MM.1S (cell line): ENCODE results near the gene STK17B.

Experiments
- DNase-seq: peaks from one replicate; pipeline ENCODE4 v3.0.0-alpha.2; 2015
- H2AFZ ChIP-seq: fragments of 300-600 bp; sonication (generic); 2 replicates; pipeline ENCODE4 v1.6.0; 2016; ENCODE audit warnings: antibody characterized with exemption, low read length
- H3F3A ChIP-seq: fragments of 300-600 bp; sonication (generic); 2 replicates; pipeline ENCODE4 v1.6.1; 2016; ENCODE audit warnings: mild to moderate bottlenecking, antibody characterized with exemption, low read length, moderate library complexity, mixed read lengths; ENCODE audit not compliant: insufficient read depth
- H3K27ac ChIP-seq: fragments of 300-600 bp; sonication (generic); 2 replicates; pipeline ENCODE4 v1.5.1; 2016; ENCODE audit warnings: mild to moderate bottlenecking, low read length
- H3K27me3 ChIP-seq: fragments of 300-600 bp; sonication (generic); replicated peaks from 2 replicates; pipeline ENCODE4 v1.6.0; 2016; ENCODE audit warnings: low read length; ENCODE audit not compliant: insufficient read depth
- H3K36me3 ChIP-seq: fragments of 300-600 bp; sonication (generic); replicated peaks from 2 replicates; pipeline ENCODE4 v1.6.1; 2016; ENCODE audit warnings: mild to moderate bottlenecking, low read length, mixed read lengths; ENCODE audit not compliant: insufficient read depth
- H3K4me1 ChIP-seq: fragments of 300-600 bp; sonication (generic); 2 replicates; pipeline ENCODE4 v1.6.1; 2016; ENCODE audit warnings: low read length, mixed read lengths
- H3K4me2 ChIP-seq: fragments of 300-600 bp; sonication (generic); 2 replicates; pipeline ENCODE4 v1.6.0; 2016; ENCODE audit warnings: low read depth, low read length
- H3K4me3 ChIP-seq: fragments of 300-600 bp; sonication (generic); 2 replicates; pipeline ENCODE4 v1.5.1; 2016; ENCODE audit warnings: low read length, mixed read lengths
- H3K79me2 ChIP-seq: fragments of 300-600 bp; sonication (generic); 2 replicates; pipeline ENCODE4 v1.6.1; 2016; ENCODE audit warnings: mixed run types, low read length, mixed read lengths
- H3K9ac ChIP-seq: fragments of 300-600 bp; sonication (generic); 2 replicates; pipeline ENCODE4 v1.6.1; 2016; ENCODE audit warnings: low read length, mixed read lengths
- H3K9me2 ChIP-seq: fragments of 300-600 bp; sonication (generic); replicated peaks from 2 replicates; pipeline ENCODE4 v1.6.1; 2016; ENCODE audit warnings: mild to moderate bottlenecking, low read length, mixed read lengths; ENCODE audit not compliant: insufficient read depth
- H3K9me3 ChIP-seq: fragments of 300-600 bp; sonication (generic); replicated peaks from 2 replicates; pipeline ENCODE4 v1.6.1; 2016; ENCODE audit warnings: mild to moderate bottlenecking, low read length, mixed read lengths; ENCODE audit not compliant: insufficient read depth
- H4K20me1 ChIP-seq: fragments of 300-600 bp; sonication (generic); 2 replicates; pipeline ENCODE4 v1.6.1; 2016; ENCODE audit warnings: mild to moderate bottlenecking, low read length, moderate library complexity, mixed read lengths; ENCODE audit not compliant: insufficient read depth
- EZH2 ChIP-seq: fragments of 300-600 bp; sonication (generic); optimal IDR thresholded peaks from 2 replicates; pipeline ENCODE3; 2017; ENCODE audit warnings: low read depth, mild to moderate bottlenecking, antibody characterized with exemption, low read length, mixed read lengths
- EZH2phosphoT487 ChIP-seq: fragments of 300-600 bp; sonication (generic); IDR thresholded peaks from 2 replicates; pipeline ENCODE4 v1.6.1; 2018; ENCODE audit warnings: antibody characterized with exemption, low read length
- TF ChIP-seq, protein P1 (sequence below): fragments of 300-600 bp; sonication (generic); IDR thresholded peaks from 2 replicates; pipeline ENCODE4 v1.5.1; 2016; ENCODE audit warnings: antibody characterized with exemption, low read length, mixed read lengths

The STK17B gene

DNA sequence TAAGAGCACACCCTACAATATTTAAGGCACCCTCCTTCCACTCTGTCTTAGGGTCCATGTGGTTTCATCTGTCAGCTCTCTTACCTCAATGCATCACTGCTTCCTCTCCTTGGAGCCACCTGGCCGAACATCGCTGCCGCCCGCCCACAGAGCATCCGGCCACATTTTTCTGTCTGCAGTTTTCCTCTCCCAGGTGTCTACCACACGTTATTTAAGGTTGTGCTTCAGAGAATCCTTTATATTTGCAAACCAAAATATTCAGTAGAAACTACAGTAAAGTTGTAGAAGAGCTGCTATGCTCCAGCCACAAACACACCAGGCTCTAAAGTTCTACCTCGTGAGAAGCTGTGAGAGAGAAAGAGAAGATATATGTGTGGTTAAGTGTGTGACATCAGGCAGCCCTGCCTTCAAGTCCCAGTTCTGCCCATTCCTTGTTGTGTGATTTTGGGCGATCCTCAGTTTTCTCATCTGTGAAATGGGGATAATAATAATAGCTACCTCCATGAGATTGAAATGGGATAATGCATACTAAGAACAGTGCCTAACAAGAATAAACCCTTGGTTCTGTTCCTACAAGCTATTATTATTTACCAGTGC, 4.9 kb upstream of the STK17B start:
- TF ChIP-seq, protein P1, sequence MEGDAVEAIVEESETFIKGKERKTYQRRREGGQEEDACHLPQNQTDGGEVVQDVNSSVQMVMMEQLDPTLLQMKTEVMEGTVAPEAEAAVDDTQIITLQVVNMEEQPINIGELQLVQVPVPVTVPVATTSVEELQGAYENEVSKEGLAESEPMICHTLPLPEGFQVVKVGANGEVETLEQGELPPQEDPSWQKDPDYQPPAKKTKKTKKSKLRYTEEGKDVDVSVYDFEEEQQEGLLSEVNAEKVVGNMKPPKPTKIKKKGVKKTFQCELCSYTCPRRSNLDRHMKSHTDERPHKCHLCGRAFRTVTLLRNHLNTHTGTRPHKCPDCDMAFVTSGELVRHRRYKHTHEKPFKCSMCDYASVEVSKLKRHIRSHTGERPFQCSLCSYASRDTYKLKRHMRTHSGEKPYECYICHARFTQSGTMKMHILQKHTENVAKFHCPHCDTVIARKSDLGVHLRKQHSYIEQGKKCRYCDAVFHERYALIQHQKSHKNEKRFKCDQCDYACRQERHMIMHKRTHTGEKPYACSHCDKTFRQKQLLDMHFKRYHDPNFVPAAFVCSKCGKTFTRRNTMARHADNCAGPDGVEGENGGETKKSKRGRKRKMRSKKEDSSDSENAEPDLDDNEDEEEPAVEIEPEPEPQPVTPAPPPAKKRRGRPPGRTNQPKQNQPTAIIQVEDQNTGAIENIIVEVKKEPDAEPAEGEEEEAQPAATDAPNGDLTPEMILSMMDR = no peak
- TF ChIP-seq EZH2 = no peak
- TF ChIP-seq EZH2phosphoT487 = no peak
- no peaks in the 10 kb centered on the region for H3K27me3 ChIP-seq
- no peaks in the 10 kb centered on the region for H3K9me2 ChIP-seq
- H4K20me1 ChIP-seq = no peaks in the 10 kb centered on the region
- peak overlapping the region; percentile 83 for H3K9ac ChIP-seq
- H3K4me1 ChIP-seq = peaks cover 78% of the 10 kb centered on the region
- DNase-seq = peak; percentile 97
- no peaks in the 10 kb centered on the region for H3K36me3 ChIP-seq
- H3F3A ChIP-seq = peaks cover 59% of the 10 kb centered on the region
- H3K4me2 ChIP-seq = peak overlapping the region; percentile 88
- peak overlapping the region; percentile 99 for H3K27ac ChIP-seq
- peak overlapping the region; percentile 57 for H3K4me3 ChIP-seq
- H3K79me2 ChIP-seq = peaks cover 51% of the 10 kb centered on the region
- no peaks in the 10 kb centered on the region for H3K9me3 ChIP-seq
- no peak overlapping the region for H2AFZ ChIP-seq

DNA sequence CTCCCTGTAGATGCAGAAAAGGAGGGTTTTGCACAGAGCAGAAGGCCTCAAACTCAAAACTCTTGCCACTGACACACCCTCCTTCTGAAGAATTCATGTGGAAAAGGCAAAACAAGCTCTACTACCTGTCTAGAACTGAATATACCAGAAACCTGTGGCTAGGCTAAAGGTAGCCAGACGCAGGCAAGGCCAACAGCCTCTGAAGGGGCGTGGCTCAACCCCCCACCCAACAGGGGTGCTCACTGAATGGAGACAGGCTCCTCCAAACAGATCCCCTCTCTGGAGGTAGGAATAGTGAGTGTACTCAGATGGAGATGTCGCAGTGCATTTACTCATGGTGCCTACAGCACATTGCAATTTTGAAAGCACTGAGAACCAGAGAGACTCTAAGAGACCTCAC, 3.0 kb upstream of the STK17B start:
- H3K36me3 ChIP-seq = peaks cover 5% of the 10 kb centered on the region

DNA sequence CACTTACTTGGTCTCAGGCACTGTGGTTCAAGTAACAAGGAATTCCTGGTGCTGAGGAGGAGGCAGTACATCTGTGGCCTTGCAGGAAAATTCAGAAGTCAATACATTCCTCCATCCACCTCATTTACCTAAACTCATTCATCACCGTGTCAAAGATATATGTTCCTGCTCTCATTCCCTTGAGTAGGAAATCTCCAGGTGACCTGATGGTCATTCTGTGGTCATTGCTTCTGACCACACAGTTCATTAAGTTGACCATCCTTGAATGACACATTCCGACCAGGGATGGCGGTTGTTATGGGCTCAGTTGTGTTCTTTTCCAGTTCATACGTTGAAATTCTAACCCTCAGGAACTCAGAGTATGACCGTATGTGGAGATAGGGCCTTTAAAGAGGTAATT, 2.1 kb upstream of the STK17B start:
- no peak overlapping the region for H2AFZ ChIP-seq
- H3F3A ChIP-seq = peaks cover 60% of the 10 kb centered on the region
- peak overlapping the region; percentile 22; the same call in 1 of the 2 replicates for H3K27ac ChIP-seq
- peak overlapping the region; percentile 87; the same call in 1 of the 2 replicates for H3K4me2 ChIP-seq
- no peaks in the 10 kb centered on the region for H3K9me2 ChIP-seq
- no peak for TF ChIP-seq EZH2
- TF ChIP-seq, protein P1 = no peak
- TF ChIP-seq EZH2phosphoT487 = no peak
- peaks cover 69% of the 10 kb centered on the region for H3K79me2 ChIP-seq
- H3K4me1 ChIP-seq = peaks cover 56% of the 10 kb centered on the region
- no peaks in the 10 kb centered on the region for H3K27me3 ChIP-seq
- H3K9me3 ChIP-seq = no peaks in the 10 kb centered on the region
- H3K9ac ChIP-seq = no peak overlapping the region
- no peak for DNase-seq
- peaks cover 13% of the 10 kb centered on the region; the same call in 1 of the 2 replicates for H4K20me1 ChIP-seq
- H3K4me3 ChIP-seq = no peak overlapping the region
- H3K36me3 ChIP-seq = peaks cover 7% of the 10 kb centered on the region

More for the DNA sequence above, 3.0 kb upstream of the STK17B start:
- H3F3A ChIP-seq = peaks cover 69% of the 10 kb centered on the region
- peaks cover 8% of the 10 kb centered on the region; the same call in 1 of the 2 replicates for H4K20me1 ChIP-seq
- no peaks in the 10 kb centered on the region for H3K9me2 ChIP-seq
- peaks cover 65% of the 10 kb centered on the region for H3K4me1 ChIP-seq
- TF ChIP-seq EZH2phosphoT487 = no peak
- TF ChIP-seq, protein P1 = no peak
- no peak for TF ChIP-seq EZH2
- no peak overlapping the region for H3K4me3 ChIP-seq
- peak overlapping the region; percentile 4; the same call in 1 of the 2 replicates for H3K27ac ChIP-seq
- H3K4me2 ChIP-seq = peak overlapping the region; percentile 17; the same call in 1 of the 2 replicates
- H3K9ac ChIP-seq = no peak overlapping the region
- no peaks in the 10 kb centered on the region for H3K9me3 ChIP-seq
- no peak for DNase-seq
- H3K27me3 ChIP-seq = no peaks in the 10 kb centered on the region
- peaks cover 63% of the 10 kb centered on the region for H3K79me2 ChIP-seq
- H2AFZ ChIP-seq = no peak overlapping the region
